HPDE6-E6E7 (cell line): Measurements from ENCODE around the gene RUVBL2.
"Not testable (repeated sequence)": the region's sequence is repeated elsewhere in the genome, so short reads cannot be mapped to it uniquely, and the experiment has no call there.

Experiments
- DNase-seq: peaks from one replicate; pipeline ENCODE4 v3.0.0; 2011; ENCODE audit warnings: missing footprints; ENCODE audit errors: extremely low spot score

Gene RUVBL2

GRCh38 chr19:49049834-49050233 is 56.1 kb downstream of the RUVBL2 start:
- DNase-seq = not testable (repeated sequence)

- peak; percentile 71 for DNase-seq
These were observed 56.8 kb downstream of the RUVBL2 start for GRCh38 chr19:49050376-49051033.

GRCh38 chr19:49056101-49056901 is 62.6 kb downstream of the RUVBL2 start:
- DNase-seq = peak; percentile 63

GRCh38 chr19:49056902-49057596 is 63.4 kb downstream of the RUVBL2 start:
- DNase-seq = not testable (repeated sequence)

GRCh38 chr19:49057636-49058234 is 64.0 kb downstream of the RUVBL2 start, which contains the start of gene CGB7:
Gene CGB7 (minus strand): TSS chr19:49057749. CDS start chr19:49055375, 2,374 bp downstream.
- DNase-seq = peak; percentile 74

- DNase-seq = no peak
These were observed 64.9 kb downstream of the RUVBL2 start for GRCh38 chr19:49058562-49058961.

GRCh38 chr19:49059053-49059452 is 65.4 kb downstream of the RUVBL2 start:
- no peak for DNase-seq

- no peak for DNase-seq
These were observed 67.3 kb downstream of the RUVBL2 start for GRCh38 chr19:49061000-49061399.

- DNase-seq = no peak
These were observed 67.8 kb downstream of the RUVBL2 start for GRCh38 chr19:49061445-49061844.

GRCh38 chr19:49064029-49064629 is 70.4 kb downstream of the RUVBL2 start:
- DNase-seq = peak; percentile 84

GRCh38 chr19:49064768-49065611 is 71.3 kb downstream of the RUVBL2 start, which contains the start of gene NTF4:
Gene NTF4 (minus strand): TSS chr19:49064818. CDS start chr19:49061997, 2,821 bp downstream.
- peak; percentile 85 for DNase-seq
